ENCODE data around the gene PPP2R1B. TPM values are rescaled to one million over a fixed set of nuclear protein-coding genes. Genes with fewer than 3 reads are reported as not detected.

The PPP2R1B gene
- total and polyA plus RNA-seq, 2 donors (not counting 3 experiments of a cell fraction or from before 2014, with no cell fraction given) = 18.0 to 50.8 TPM

DNA sequence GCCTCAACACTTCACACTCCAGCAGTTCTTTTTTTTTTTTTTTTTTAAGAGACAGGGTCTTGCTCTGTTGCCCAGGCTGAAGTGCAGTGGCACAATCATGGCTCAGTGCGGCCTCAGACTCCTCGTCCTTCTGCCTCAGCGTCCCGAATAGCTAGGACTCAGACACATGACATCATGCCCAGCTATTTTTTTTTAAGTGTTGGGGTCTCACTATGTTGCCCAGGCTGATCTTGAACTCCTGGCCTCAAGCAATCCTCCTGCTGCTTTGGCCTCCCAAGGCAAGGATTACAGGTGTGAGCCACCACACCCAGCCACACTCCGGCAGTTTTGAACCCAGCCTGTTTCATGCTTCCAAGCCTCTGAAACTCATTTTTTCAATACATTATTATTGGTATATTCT, 3.7 kb downstream of the PPP2R1B start:
- Histone ChIP-seq H3K4me2 (ENCODE audit: insufficient read depth, low read length) (no peak overlapping the region), H3K9me3 (replicated peaks; ENCODE audit: control insufficient read depth, insufficient read depth, low read length) (no peaks in the 10 kb centered on the region), H2AFZ (ENCODE audit: low read depth, low read length) (no peak overlapping the region), H3K27ac (ENCODE audit: insufficient read depth, low read depth, low read length) (no peak overlapping the region), H3K4me1 (ENCODE audit: control insufficient read depth, extremely low read depth, insufficient read depth, low read length) (peaks cover 15% of the 10 kb centered on the region), H3K9me1 (replicated peaks; ENCODE audit: control insufficient read depth, extremely low read depth, insufficient read depth, low read length) (no peaks in the 10 kb centered on the region), H3K36me3 (ENCODE audit: control insufficient read depth in 2 of 2, extremely low read depth in 1 of 2, insufficient read depth in 2 of 2, low read length in 2 of 2) (peaks cover 6 to 17% of the 10 kb centered on the region in 2 experiments), H3K27me3 (ENCODE audit: control insufficient read depth in 2 of 2, insufficient read depth in 2 of 2, low read length in 2 of 2) (no peaks in the 10 kb centered on the region), H4K20me1 (replicated peaks; ENCODE audit: control insufficient read depth, extremely low read depth, insufficient read depth, low read length) (no peaks in the 10 kb centered on the region), H3K9ac (replicated peaks; ENCODE audit: extremely low read depth, insufficient read depth, low read length) (no peak overlapping the region), H3K79me2 (ENCODE audit: control insufficient read depth, insufficient read depth, low read length) (peaks cover 12% of the 10 kb centered on the region), H3K4me3 (replicated peaks in 1 of 3; ENCODE audit: insufficient read depth in 1 of 3, low read depth in 1 of 3, low read length in 3 of 3) (no peak overlapping the region)
- DNase-seq (ENCODE audit: low read depth, low spot score) (no peak), FAIRE-seq (no peak)
- intact Hi-C loops (cut with micrococcal nuclease) = no loop called here
- ChIA-PET CTCF (interaction anchor here (1.0 to 6.9 kb wide), 4 partner anchors 9 to 158 kb away, joined by 3 to 82 read pairs (median 7); no protein-coding TSS in a partner anchor), POLR2A (no interaction called here)
- no peak for TF ChIP-seq POLR2AphosphoS5 (IDR thresholded peaks at IDR 0.05; ENCODE audit: insufficient read depth, low read depth, low read length)
- TF ChIP-seq JUN (IDR thresholded peaks at IDR 0.05; ENCODE audit: borderline replicate concordance, insufficient read depth, insufficient read length, low read depth) = no peak
- TF ChIP-seq FOS (IDR thresholded peaks at IDR 0.05; ENCODE audit: borderline replicate concordance, insufficient read depth, low read length) = no peak
- TF ChIP-seq MYC (IDR thresholded peaks at IDR 0.05; ENCODE audit: low read depth, low read length) = no peak
- no peak for TF ChIP-seq CTCF (IDR thresholded peaks at IDR 0.05; ENCODE audit: extremely low read depth in 1 of 2, insufficient read depth in 1 of 2, low read depth in 1 of 2, low read length in 2 of 2)
- TF ChIP-seq EZH2 (IDR thresholded peaks at IDR 0.05; ENCODE audit: borderline replicate concordance, low read depth, low read length, severe bottlenecking) = no peak
- no peak for TF ChIP-seq POLR2A (IDR thresholded peaks at IDR 0.05; ENCODE audit: low read depth, low read length)
- no peak for TF ChIP-seq MAX (IDR thresholded peaks at IDR 0.05; ENCODE audit: insufficient read depth, insufficient read length)
- no peak for TF ChIP-seq GATA2 (IDR thresholded peaks at IDR 0.05; ENCODE audit: insufficient read depth, insufficient read length, low read depth, low read length)
- dilution Hi-C loops (cut with MboI; ENCODE audit: extremely low pct_ligation_motif_present, low sequenced_read_pairs) = no loop called here
- BruUV-seq (replicated peaks) = no TSS peak
